Measurements from ENCODE around the gene MYO5A.

- no peak for TF ChIP-seq CTCF (IDR thresholded peaks at IDR 0.05)
- TF ChIP-seq POLR2A (IDR thresholded peaks at IDR 0.05) = no peak
- TF ChIP-seq EP300 (IDR thresholded peaks at IDR 0.05) = no peak
These were observed 166.6 kb downstream of the MYO5A start for GRCh38 chr15:52361975-52362494.
